SH-SY5Y (cell line): ENCODE data around the gene FRMD4A.

Source experiments
- GATA2 ChIP-seq: IDR thresholded peaks from 2 replicates; pipeline ENCODE4 v1.6.1; 2011; ENCODE audit warnings: mild to moderate bottlenecking, low read depth, low read length
- GATA3 ChIP-seq: IDR thresholded peaks from 2 replicates; pipeline ENCODE4 v1.6.1; 2011; ENCODE audit warnings: low read depth, mild to moderate bottlenecking, low read length, moderate library complexity

DNA sequence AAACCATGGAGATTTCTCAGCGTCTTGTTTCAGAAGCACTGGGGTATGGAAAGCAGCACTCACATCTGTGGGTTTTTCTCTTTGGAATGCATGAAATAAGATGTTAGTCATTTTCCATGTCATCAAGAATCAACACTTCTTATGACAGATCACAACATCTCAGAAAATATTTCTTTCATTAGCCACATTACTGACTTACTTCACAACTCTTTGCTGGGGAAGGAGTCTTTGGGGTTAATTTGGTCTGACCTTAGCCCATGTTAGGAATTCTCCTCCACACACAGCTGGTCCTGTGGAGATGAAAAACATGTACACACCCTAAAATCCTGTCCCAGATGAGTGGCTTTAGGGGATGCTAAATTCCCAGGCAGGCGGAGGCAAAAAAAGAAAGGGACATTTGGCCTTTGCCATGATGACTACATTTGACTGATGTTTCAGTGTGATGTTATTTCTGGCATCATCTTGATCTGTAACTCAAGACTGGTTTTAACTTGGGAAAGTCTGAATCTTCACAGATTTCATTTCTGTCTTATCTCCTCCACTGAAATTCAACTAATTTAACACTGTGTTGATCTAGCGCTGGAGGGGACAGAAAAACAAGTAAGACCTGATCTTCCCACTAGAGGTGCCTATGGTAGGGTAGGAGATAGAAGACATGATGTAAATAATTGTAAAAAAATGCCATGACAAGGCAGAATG, 380.7 kb downstream of the FRMD4A start:
- TF ChIP-seq GATA3 (no peak), GATA2 (no peak)
